GM08714 (cell line): ENCODE data around the gene OPTC.
"Not testable (repeated sequence)": the region's sequence is repeated elsewhere in the genome, so short reads cannot be mapped to it uniquely, and the experiment has no call there.

Experiments
- H3K4me3 ChIP-seq: fragments of 200-500 bp; sonication (Bioruptor generic); 2 replicates; pipeline ENCODE4 v1.5.1; 2014; ENCODE audit warnings: mild to moderate bottlenecking, low read length, inconsistent platforms
- ZNF274 ChIP-seq: IDR thresholded peaks from 2 replicates; pipeline ENCODE4 v1.6.1; 2012; ENCODE audit warnings: mild to moderate bottlenecking, low read depth, low read length

The OPTC gene

DNA sequence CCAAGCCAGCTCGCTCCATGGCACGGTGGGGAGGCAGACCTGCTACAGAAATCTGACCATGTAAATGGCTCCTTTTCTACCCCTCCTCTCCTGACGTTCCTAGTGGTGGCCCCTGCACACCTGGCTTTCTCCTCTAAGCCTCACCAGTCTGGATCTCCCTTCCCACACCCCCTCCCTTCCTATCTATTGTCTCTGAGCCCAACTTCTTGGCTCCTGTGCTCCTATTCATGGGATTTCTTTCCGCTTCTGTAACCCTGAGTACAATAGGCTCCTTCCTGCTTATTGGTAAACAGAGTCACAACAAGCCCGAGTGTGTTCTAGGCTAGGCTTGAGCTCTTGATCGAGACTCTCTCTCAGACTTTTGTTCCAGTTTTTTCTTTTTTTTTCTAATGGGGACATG lies 17.6 kb downstream of the OPTC start:
- TF ChIP-seq ZNF274, result no peak
- H3K4me3 ChIP-seq, result no peak overlapping the region

- TF ChIP-seq ZNF274, result no peak
- H3K4me3 ChIP-seq, result no peak overlapping the region
Measured at GRCh38 chr1:203511930-203512329, 18.0 kb downstream of the OPTC start.

DNA sequence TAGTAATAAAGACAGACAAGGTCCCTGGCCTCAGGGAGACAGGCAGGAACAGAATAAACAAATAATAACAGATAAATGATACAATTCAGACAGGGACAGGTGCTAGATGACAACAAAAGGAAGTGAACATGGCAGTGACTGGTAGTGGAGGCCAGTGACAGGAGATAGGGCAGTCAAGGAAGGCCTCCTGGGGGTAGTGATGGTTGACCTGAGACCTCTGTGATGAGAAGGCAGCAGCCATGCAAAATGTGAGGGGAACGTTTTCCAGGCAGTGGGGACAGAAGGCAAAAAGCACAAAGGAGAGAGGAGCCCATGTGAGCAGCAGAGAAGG lies 18.5 kb downstream of the OPTC start:
- no peak overlapping the region for H3K4me3 ChIP-seq
- TF ChIP-seq ZNF274, result no peak

GRCh38 chr1:203512848-203513584 lies 19.1 kb downstream of the OPTC start:
- no peak for TF ChIP-seq ZNF274
- H3K4me3 ChIP-seq, result no peak overlapping the region

- TF ChIP-seq ZNF274, result no peak
- H3K4me3 ChIP-seq, result no peak overlapping the region
Measured at GRCh38 chr1:203513585-203514031, 19.7 kb downstream of the OPTC start.

- H3K4me3 ChIP-seq, result no peak overlapping the region
- no peak for TF ChIP-seq ZNF274
Measured at GRCh38 chr1:203516184-203516583, 22.2 kb downstream of the OPTC start.

GRCh38 chr1:203516906-203517305 lies 23.0 kb downstream of the OPTC start:
- no peak for TF ChIP-seq ZNF274
- no peak overlapping the region for H3K4me3 ChIP-seq

DNA sequence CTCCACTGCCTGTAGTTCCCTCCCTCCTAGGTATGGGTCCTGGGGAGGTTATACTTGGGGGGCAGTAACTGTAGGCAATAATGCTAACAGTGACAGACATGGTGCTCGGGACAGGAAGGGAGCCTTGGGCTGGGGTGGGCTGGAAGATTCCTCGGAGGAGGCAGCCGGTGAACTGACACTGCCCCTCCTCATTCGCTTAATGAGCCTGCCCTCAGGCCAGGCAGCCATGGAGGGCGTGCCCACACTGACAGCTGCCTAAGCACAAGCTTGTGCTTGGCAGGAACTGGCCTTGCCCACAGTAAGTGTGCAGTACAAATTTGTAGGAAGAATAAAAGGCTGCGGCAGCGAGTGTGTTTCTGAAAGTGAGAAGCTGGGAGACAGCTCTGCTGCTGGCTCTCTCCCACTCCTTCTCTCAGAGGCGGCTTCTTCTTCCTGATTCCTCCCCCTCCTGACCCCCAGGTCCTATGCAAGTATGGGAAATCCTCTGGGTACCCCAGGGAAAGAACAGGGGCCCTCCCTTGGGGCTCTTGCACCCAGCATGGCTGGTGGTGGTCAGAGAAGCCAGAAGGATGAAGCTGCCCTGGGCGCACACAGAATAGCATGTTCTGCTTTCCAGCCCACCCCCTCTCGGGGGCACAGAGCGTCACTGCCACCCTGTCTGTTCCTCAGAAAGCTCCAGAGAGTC lies 23.6 kb downstream of the OPTC start:
- no peak for TF ChIP-seq ZNF274

GRCh38 chr1:203518139-203518538 lies 24.2 kb downstream of the OPTC start:
- H3K4me3 ChIP-seq, result not testable (repeated sequence)

More for the DNA sequence above, 23.6 kb downstream of the OPTC start:
- H3K4me3 ChIP-seq, result no peak overlapping the region

DNA sequence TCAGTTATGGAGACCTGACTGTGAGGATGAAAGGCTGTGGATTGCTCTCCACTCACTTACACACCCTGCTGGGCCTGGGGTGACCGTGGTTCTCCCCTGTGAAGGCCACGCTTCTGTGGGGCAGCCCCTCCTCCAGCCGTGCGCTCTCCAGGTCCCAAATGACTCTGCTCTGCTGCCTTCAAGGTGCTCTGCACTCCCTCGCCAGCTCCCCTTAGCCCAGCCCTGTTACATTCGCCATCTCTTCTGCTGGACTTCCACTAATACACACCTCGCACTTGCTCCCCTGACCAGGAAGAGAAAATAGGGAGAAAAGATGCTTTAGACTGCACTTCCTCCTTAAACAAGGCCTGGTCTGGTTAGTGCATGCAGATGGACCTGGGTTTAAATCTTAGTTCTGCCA lies 24.6 kb downstream of the OPTC start:
- no peak for TF ChIP-seq ZNF274
- H3K4me3 ChIP-seq, result no peak overlapping the region

DNA sequence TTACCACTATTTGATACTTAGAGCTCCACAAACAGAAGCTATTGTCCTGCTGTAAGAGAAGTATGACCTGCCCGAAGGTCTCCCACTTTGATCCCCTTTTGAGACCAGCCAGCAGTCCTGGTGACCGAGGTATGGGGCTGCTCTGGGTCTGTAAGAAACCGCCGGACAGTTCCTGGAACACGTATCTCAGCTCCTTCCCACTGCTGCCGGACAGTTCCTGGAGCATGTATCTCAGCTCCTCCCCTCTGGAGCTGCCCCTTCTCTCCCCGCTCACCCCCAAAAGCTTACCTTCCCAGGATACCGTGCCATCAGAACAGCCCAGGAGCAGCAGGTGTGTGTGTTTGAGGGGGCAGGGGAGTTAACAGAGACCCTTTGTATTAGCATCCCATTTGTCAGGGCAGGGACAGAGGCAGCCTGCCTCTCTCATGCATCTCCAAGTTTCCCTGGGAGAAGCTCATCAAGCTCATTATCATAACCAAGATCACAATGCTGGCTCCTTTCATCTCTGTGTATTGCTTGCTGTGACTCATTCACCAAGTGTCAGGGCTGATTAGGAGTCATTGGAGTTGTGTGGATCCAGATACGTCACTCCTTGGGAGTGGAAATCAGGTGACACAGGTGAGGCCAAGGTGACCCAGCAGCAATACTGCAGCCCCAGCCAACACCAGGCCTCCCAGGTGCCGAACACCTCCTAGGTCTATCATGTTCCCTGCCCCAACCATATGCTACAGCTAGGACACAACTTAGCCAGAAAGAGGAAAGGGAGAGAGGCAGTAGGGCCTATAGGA lies 25.3 kb downstream of the OPTC start:
- H3K4me3 ChIP-seq, result no peak overlapping the region
- no peak for TF ChIP-seq ZNF274

DNA sequence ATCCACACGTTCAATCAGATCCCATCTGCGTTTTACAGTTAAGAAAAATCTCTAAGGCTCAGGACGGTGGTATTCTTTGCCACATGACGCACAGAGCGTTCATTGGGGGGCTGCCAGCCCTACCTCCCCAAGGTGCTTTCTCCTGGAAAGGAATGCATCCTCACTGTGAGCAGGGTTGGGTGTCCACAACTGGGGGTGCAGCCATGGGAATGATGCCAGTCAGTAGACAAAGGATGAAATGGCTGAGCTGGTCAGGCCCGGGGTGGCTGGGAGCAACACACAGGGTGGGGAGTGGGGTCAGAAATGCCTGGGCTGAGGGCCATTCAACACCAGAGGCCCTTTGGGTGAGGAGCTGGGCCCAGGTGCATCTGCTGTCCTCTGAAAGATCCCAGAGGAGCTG lies 25.9 kb downstream of the OPTC start:
- TF ChIP-seq ZNF274, result no peak
- H3K4me3 ChIP-seq, result no peak overlapping the region

DNA sequence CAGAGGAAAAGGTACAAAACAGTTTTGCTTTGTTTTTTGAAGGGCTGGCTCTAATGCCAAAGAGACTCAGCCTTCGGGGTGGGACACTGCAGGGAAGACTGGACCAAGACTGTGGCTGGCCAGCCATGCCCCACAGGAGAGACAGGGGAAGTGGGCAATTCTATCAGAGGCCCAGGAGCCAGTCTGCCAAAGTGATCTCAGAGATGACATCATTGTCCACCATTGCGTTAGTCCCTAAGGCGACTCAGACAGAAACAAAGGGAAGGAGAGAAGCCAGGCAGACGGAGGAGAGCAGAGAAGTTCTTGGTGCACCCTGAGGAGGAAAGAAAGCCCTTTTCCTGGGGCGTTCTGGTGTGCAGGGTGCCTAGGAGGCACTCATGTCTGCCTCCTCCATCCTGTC lies 26.4 kb downstream of the OPTC start:
- no peak for TF ChIP-seq ZNF274
- H3K4me3 ChIP-seq, result no peak overlapping the region

- no peak overlapping the region for H3K4me3 ChIP-seq
- TF ChIP-seq ZNF274, result no peak
Measured at GRCh38 chr1:203521074-203521794, 27.3 kb downstream of the OPTC start.
